HepG2 (cell line): Measurements from ENCODE around the gene GLOD4. TPM values are rescaled to one million over a fixed set of nuclear protein-coding genes. Genes with fewer than 3 reads are reported as not detected.
A peak's percentile ranks its signal among the peaks of the same experiment; 100 is the strongest.

Experiments used
- CAMTA2 ChIP-seq: sonication (generic); formaldehyde crosslinking; IDR thresholded peaks from 2 replicates; pipeline ENCODE4 v1.4.0; 2020; ENCODE audit warnings: mild to moderate bottlenecking, missing genetic modification reagents, borderline replicate concordance
- GATAD2A ChIP-seq: IDR thresholded peaks from 2 replicates; pipeline ENCODE4 v1.6.1; 2016
- NFIC ChIP-seq: IDR thresholded peaks from 2 replicates; pipeline ENCODE4 v1.6.1; 2012; ENCODE audit warnings: mild to moderate bottlenecking, low read length, inconsistent platforms
- SATB2 ChIP-seq: sonication (generic); formaldehyde crosslinking; IDR thresholded peaks from 2 replicates; pipeline ENCODE4 v1.5.0; 2020; ENCODE audit warnings: missing genetic modification reagents
- SNAPC4 ChIP-seq: sonication (generic); formaldehyde crosslinking; IDR thresholded peaks from 2 replicates; pipeline ENCODE4 v1.4.0; 2020; ENCODE audit warnings: mild to moderate bottlenecking, missing genetic modification reagents
- SOX13 ChIP-seq, 3 experiments: fragments of 450-650 bp in 1 of 3; sonication (generic) in 1 of 3; formaldehyde crosslinking in 1 of 3; IDR thresholded peaks in 2 of 3; conservative IDR thresholded peaks in 1 of 3; 2 replicates each; pipeline versions ENCODE4 v1.5.0 to v1.6.1; 2016 to 2020; ENCODE audit warnings: antibody characterized with exemption in 1 of 3, mild to moderate bottlenecking in 1 of 3, missing compliant biosample characterization in 1 of 3, missing genetic modification reagents in 1 of 3, moderate library complexity in 1 of 3
- TOE1 ChIP-seq: sonication (generic); formaldehyde crosslinking; IDR thresholded peaks from 2 replicates; pipeline ENCODE4 v1.4.0; 2020; ENCODE audit warnings: mild to moderate bottlenecking, missing genetic modification reagents
- ZIK1 ChIP-seq: sonication (generic); formaldehyde crosslinking; IDR thresholded peaks from 2 replicates; pipeline ENCODE4 v1.5.0; 2020; ENCODE audit warnings: mild to moderate bottlenecking, low read depth, missing genetic modification reagents, borderline replicate concordance
- ZNF558 ChIP-seq: sonication (generic); formaldehyde crosslinking; IDR thresholded peaks from 2 replicates; pipeline ENCODE4 v1.9.0; 2022; ENCODE audit warnings: mild to moderate bottlenecking, missing genetic modification reagents, borderline replicate concordance
- ZNF605 ChIP-seq: sonication (generic); formaldehyde crosslinking; IDR thresholded peaks from 2 replicates; pipeline ENCODE4 v1.8.0; 2022; ENCODE audit warnings: mild to moderate bottlenecking, missing genetic modification reagents
- ZNF780A ChIP-seq: sonication (generic); formaldehyde crosslinking; IDR thresholded peaks from 2 replicates; pipeline ENCODE4 v1.8.0; 2022; ENCODE audit warnings: mild to moderate bottlenecking, missing genetic modification reagents, moderate library complexity
- ZNF782 ChIP-seq: sonication (generic); formaldehyde crosslinking; IDR thresholded peaks from 2 replicates; pipeline ENCODE4 v1.4.0; 2020; ENCODE audit warnings: missing genetic modification reagents, mild to moderate bottlenecking, borderline replicate concordance
- ZNF790 ChIP-seq: sonication (generic); formaldehyde crosslinking; IDR thresholded peaks from 2 replicates; pipeline ENCODE4 v1.8.0; 2022; ENCODE audit warnings: missing genetic modification reagents, mild to moderate bottlenecking, borderline replicate concordance
- ZSCAN29 ChIP-seq: sonication (generic); formaldehyde crosslinking; conservative IDR thresholded peaks from 2 replicates; pipeline ENCODE4 v1.4.0; 2020; ENCODE audit warnings: mild to moderate bottlenecking, missing genetic modification reagents
- polyA plus RNA-seq, 8 experiments: library from polyadenylated mRNA; depleted of rRNA in 3 of 8; stranded (reverse) in 7 of 8; unstranded in 1 of 8; fragments of >200 nt; fragmentation: Illumina TruSeq in 4 of 8; extraction: Trizol in 4 of 8; gene quantifications; 2 replicates each; pipeline versions ENCODE4 v1.2.1 to v1.2.3, GENCODE V29; 2011 to 2016; ENCODE audit warnings: low read depth in 4 of 8, missing spikeins in 1 of 8, mixed read lengths in 1 of 8; ENCODE audit not compliant: insufficient read depth in 1 of 8
- total RNA-seq, 5 experiments: library from RNA; depleted of rRNA; stranded (reverse); fragments of >200 nt; fragmentation: Illumina TruSeq; extraction: Trizol; gene quantifications; 2 replicates each; pipeline ENCODE4 v1.2.3, GENCODE V29; 2016; ENCODE audit warnings: low read depth in 1 of 5
- TF ChIP-seq, protein P1 (sequence below): sonication (generic); formaldehyde crosslinking; IDR thresholded peaks from 2 replicates; pipeline ENCODE4 v1.5.0; 2020; ENCODE audit warnings: mild to moderate bottlenecking, missing genetic modification reagents
- TF ChIP-seq, protein P2 (sequence below): IDR thresholded peaks from 2 replicates; pipeline ENCODE4 v1.6.1; 2016; ENCODE audit warnings: missing biosample characterization, missing genetic modification reagents, low read depth

GLOD4 gene
- total and polyA plus RNA-seq, 2 of the 13 experiments (the other 11 are each of a cell fraction or from before 2014, with no cell fraction given): 53.7 to 87.8 TPM

GRCh38 chr17:781805-782731 lies at the start of gene GLOD4, which contains the start of gene MRM3 (continued):
- TF ChIP-seq ZNF605 (CRISPR knock-in tag): peak; percentile 94
- peak; percentile 48; the same call in 1 of the 2 replicates for TF ChIP-seq ZNF558 (CRISPR knock-in tag)
- no peak for TF ChIP-seq SATB2 (CRISPR knock-in tag)
- TF ChIP-seq NFIC: no peak
- TF ChIP-seq ZIK1 (CRISPR knock-in tag): peak; percentile 99
- TF ChIP-seq TOE1: no peak
- TF ChIP-seq ZNF780A (CRISPR knock-in tag): peak; percentile 54; the same call in 1 of the 2 replicates
- no peak; the same call in 1 of the 2 replicates for TF ChIP-seq SOX13 (IDR thresholded peaks at IDR 0.05)
- TF ChIP-seq SOX13 (CRISPR knock-in tag; conservative IDR thresholded peaks at IDR 0.05 in 1 of 2, IDR thresholded peaks at IDR 0.05 in 1 of 2): peak in 1 of 2 experiments; percentile 64; a peak in 2 of 4 replicates
- TF ChIP-seq SNAPC4 (CRISPR knock-in tag): peak; percentile 86; the same call in 1 of the 2 replicates
- TF ChIP-seq CAMTA2: 0 out of 2 replicates have a peak, but pooled peaks have one; percentile 71
- TF ChIP-seq ZNF782: peak; percentile 88
- TF ChIP-seq, protein P1, sequence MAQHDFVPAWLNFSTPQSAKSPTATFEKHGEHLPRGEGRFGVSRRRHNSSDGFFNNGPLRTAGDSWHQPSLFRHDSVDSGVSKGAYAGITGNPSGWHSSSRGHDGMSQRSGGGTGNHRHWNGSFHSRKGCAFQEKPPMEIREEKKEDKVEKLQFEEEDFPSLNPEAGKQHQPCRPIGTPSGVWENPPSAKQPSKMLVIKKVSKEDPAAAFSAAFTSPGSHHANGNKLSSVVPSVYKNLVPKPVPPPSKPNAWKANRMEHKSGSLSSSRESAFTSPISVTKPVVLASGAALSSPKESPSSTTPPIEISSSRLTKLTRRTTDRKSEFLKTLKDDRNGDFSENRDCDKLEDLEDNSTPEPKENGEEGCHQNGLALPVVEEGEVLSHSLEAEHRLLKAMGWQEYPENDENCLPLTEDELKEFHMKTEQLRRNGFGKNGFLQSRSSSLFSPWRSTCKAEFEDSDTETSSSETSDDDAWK: no peak
- TF ChIP-seq ZSCAN29: 0 out of 2 replicates have a peak, but pooled peaks have one; percentile 76
- TF ChIP-seq, protein P2, sequence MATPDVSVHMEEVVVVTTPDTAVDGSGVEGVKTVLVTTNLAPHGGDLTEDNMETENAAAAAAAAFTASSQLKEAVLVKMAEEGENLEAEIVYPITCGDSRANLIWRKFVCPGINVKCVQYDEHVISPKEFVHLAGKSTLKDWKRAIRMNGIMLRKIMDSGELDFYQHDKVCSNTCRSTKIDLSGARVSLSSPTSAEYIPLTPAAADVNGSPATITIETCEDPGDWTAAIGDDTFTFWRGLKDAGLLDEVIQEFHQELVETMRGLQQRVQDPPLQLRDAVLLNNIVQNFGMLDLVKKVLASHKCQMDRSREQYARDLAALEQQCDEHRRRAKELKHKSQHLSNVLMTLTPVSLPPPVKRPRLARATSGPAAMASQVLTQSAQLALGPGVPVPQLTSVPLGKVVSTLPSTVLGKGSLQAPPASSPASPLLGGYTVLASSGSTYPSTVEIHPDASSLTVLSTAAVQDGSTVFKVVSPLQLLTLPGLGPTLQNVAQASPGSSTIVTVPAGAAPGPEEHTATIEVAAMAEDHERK: peak; percentile 85
- peak; percentile 77 for TF ChIP-seq ZNF790
- peak; percentile 83 for TF ChIP-seq GATAD2A (CRISPR knock-in tag)
